GM21737 (cell line): Measurements from ENCODE around the gene TANGO6.

Source experiments
- ATAC-seq: cut with Tn5 transposase; IDR thresholded peaks from one replicate; pipeline ENCODE4 v1.9.1; 2021; ENCODE audit warnings: mild to moderate bottlenecking, moderate library complexity; ENCODE audit not compliant: unreplicated experiment

The TANGO6 gene

DNA sequence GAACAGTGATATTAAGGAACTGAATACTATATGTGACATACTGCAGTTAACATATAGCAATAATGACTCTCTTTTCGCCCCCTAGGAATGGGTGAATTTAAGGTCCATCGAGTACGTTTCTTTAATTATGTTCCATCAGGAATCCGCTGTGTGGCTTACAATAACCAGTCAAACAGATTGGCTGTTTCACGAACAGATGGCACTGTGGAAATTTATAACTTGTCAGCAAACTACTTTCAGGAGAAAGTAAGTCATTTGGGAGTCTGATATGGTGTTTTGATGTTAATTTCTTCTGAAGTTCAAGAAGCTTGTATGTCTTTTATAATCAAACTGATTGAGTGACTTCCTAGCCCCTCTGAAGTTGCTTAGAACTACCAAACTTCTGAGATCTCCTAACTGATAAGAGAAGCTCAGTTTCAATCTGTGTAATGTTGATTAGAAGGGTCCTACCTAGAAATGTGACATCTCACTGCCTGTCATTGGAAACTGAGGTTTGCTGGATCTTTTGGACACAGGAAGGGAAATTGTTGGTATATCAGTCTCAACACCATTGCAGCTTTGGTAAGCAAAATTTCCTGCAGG, 290.1 kb downstream of the TANGO6 start:
- no peak for ATAC-seq
